SJCRH30 (cell line): ENCODE data around the gene NR2C2. TPM values are rescaled to one million over a fixed set of nuclear protein-coding genes. Genes with fewer than 3 reads are reported as not detected.

Source experiments
- DNase-seq, 2 experiments: peaks; one replicate each; pipeline ENCODE4 v3.0.0-alpha.2; 2015 to 2020
- H3K27ac ChIP-seq: fragments of 250-450 bp; sonication (Bioruptor Pico); 2 replicates; pipeline ENCODE4 v1.5.1; 2020; ENCODE audit warnings: mild to moderate bottlenecking, moderate library complexity
- H3K27me3 ChIP-seq: fragments of 250-450 bp; sonication (Bioruptor Pico); 2 replicates; pipeline ENCODE4 v1.5.1; 2020; ENCODE audit warnings: mild to moderate bottlenecking, moderate library complexity
- H3K36me3 ChIP-seq: fragments of 250-450 bp; sonication (Bioruptor Pico); 2 replicates; pipeline ENCODE4 v1.5.1; 2020; ENCODE audit warnings: mild to moderate bottlenecking, moderate library complexity
- H3K4me1 ChIP-seq: fragments of 250-450 bp; sonication (Bioruptor Pico); 2 replicates; pipeline ENCODE4 v1.5.1; 2020; ENCODE audit warnings: mild to moderate bottlenecking, moderate library complexity
- H3K4me3 ChIP-seq: fragments of 250-450 bp; sonication (Bioruptor Pico); 2 replicates; pipeline ENCODE4 v1.5.1; 2020; ENCODE audit warnings: mild to moderate bottlenecking, moderate library complexity
- H3K9me3 ChIP-seq: fragments of 250-450 bp; sonication (Bioruptor Pico); replicated peaks from 2 replicates; pipeline ENCODE4 v1.5.1; 2020; ENCODE audit warnings: mild to moderate bottlenecking, moderate library complexity
- total RNA-seq: library from RNA; depleted of rRNA; stranded (reverse); fragments of >200 nt; shearing (Covaris generic); gene quantifications from 2 replicates; pipeline ENCODE4 v1.2.3, GENCODE V29; 2014

NR2C2 gene
- total RNA-seq, 1 experiment from 2014 or later = 27.2 TPM

GRCh38 chr3:14933820-14934425 lies 13.5 kb upstream of the NR2C2 start:
- no peak overlapping the region for H3K4me3 ChIP-seq
- DNase-seq = no peak
- no peaks in the 10 kb centered on the region for H3K36me3 ChIP-seq
- no peak overlapping the region for H3K27ac ChIP-seq
- 0 out of 2 replicates have a peak, but pooled peaks cover 5% of the 10 kb centered on the region for H3K27me3 ChIP-seq
- H3K9me3 ChIP-seq = no peaks in the 10 kb centered on the region
- no peaks in the 10 kb centered on the region for H3K4me1 ChIP-seq

GRCh38 chr3:14935592-14936345 lies 11.6 kb upstream of the NR2C2 start:
- no peak overlapping the region for H3K27ac ChIP-seq
- no peaks in the 10 kb centered on the region for H3K9me3 ChIP-seq
- no peaks in the 10 kb centered on the region for H3K36me3 ChIP-seq
- no peak overlapping the region for H3K4me3 ChIP-seq
- DNase-seq = no peak
- H3K4me1 ChIP-seq = no peaks in the 10 kb centered on the region
- 0 out of 2 replicates have a peak, but pooled peaks cover 5% of the 10 kb centered on the region for H3K27me3 ChIP-seq

- no peak for DNase-seq
- no peaks in the 10 kb centered on the region for H3K9me3 ChIP-seq
- no peak overlapping the region for H3K27ac ChIP-seq
- no peaks in the 10 kb centered on the region for H3K36me3 ChIP-seq
- no peaks in the 10 kb centered on the region for H3K27me3 ChIP-seq
- H3K4me1 ChIP-seq = no peaks in the 10 kb centered on the region
- H3K4me3 ChIP-seq = no peak overlapping the region
These were observed 8.4 kb upstream of the NR2C2 start for GRCh38 chr3:14938954-14939353.

- no peak for DNase-seq
- H3K4me3 ChIP-seq = no peak overlapping the region
- H3K27me3 ChIP-seq = no peaks in the 10 kb centered on the region
- H3K4me1 ChIP-seq = no peaks in the 10 kb centered on the region
- peaks cover 11% of the 10 kb centered on the region; the same call in 1 of the 2 replicates for H3K36me3 ChIP-seq
- H3K27ac ChIP-seq = no peak overlapping the region
- no peaks in the 10 kb centered on the region for H3K9me3 ChIP-seq
These were observed 5.5 kb upstream of the NR2C2 start for GRCh38 chr3:14941871-14942270.

GRCh38 chr3:14943042-14943441 lies 4.3 kb upstream of the NR2C2 start:
- Histone ChIP-seq H3K4me1 (no peaks in the 10 kb centered on the region), H3K36me3 (peaks cover 11% of the 10 kb centered on the region; the same call in 1 of the 2 replicates), H3K9me3 (no peaks in the 10 kb centered on the region), H3K27me3 (no peaks in the 10 kb centered on the region), H3K4me3 (no peak overlapping the region), H3K27ac (no peak overlapping the region)
- no peak for DNase-seq

- no peak for DNase-seq
- H3K36me3 ChIP-seq = peaks cover 22% of the 10 kb centered on the region
- H3K9me3 ChIP-seq = no peaks in the 10 kb centered on the region
- H3K4me1 ChIP-seq = peaks cover 3% of the 10 kb centered on the region; the same call in 1 of the 2 replicates
- H3K27me3 ChIP-seq = no peaks in the 10 kb centered on the region
- H3K27ac ChIP-seq = no peak overlapping the region; the same call in 1 of the 2 replicates
- H3K4me3 ChIP-seq = peak overlapping the region; percentile 99
These were observed 1.1 kb upstream of the NR2C2 start for GRCh38 chr3:14946236-14946635.

GRCh38 chr3:14946739-14947099 lies 664 bp upstream of the NR2C2 start:
- peak overlapping the region; percentile 99 for H3K4me3 ChIP-seq
- H3K4me1 ChIP-seq = peaks cover 3% of the 10 kb centered on the region; the same call in 1 of the 2 replicates
- H3K36me3 ChIP-seq = peaks cover 22% of the 10 kb centered on the region
- H3K9me3 ChIP-seq = no peaks in the 10 kb centered on the region
- H3K27me3 ChIP-seq = no peaks in the 10 kb centered on the region
- DNase-seq = no peak
- H3K27ac ChIP-seq = peak overlapping the region; percentile 100

- Histone ChIP-seq H3K27ac (peak overlapping the region; percentile 100), H3K9me3 (no peaks in the 10 kb centered on the region), H3K27me3 (no peaks in the 10 kb centered on the region), H3K4me3 (peak overlapping the region; percentile 99), H3K4me1 (peaks cover 3% of the 10 kb centered on the region; the same call in 1 of the 2 replicates), H3K36me3 (peaks cover 22% of the 10 kb centered on the region)
- DNase-seq = peak; percentile 94 to 96
These were observed 664 bp downstream of the NR2C2 start for GRCh38 chr3:14947886-14948608.

GRCh38 chr3:14948609-14949038 lies 1.2 kb downstream of the NR2C2 start:
- peak overlapping the region; percentile 99 for H3K4me3 ChIP-seq
- H3K36me3 ChIP-seq = peaks cover 22% of the 10 kb centered on the region
- H3K27ac ChIP-seq = peak overlapping the region; percentile 100

GRCh38 chr3:14949126-14949525 lies 1.7 kb downstream of the NR2C2 start:
- peaks cover 22% of the 10 kb centered on the region for H3K36me3 ChIP-seq
- DNase-seq = no peak
- H3K4me3 ChIP-seq = peak overlapping the region; percentile 99
- H3K4me1 ChIP-seq = peaks cover 3% of the 10 kb centered on the region; the same call in 1 of the 2 replicates
- no peaks in the 10 kb centered on the region for H3K9me3 ChIP-seq
- peak overlapping the region; percentile 100 for H3K27ac ChIP-seq
- no peaks in the 10 kb centered on the region for H3K27me3 ChIP-seq

More at GRCh38 chr3:14948609-14949038, 1.2 kb downstream of the NR2C2 start:
- Histone ChIP-seq H3K4me1 (peaks cover 3% of the 10 kb centered on the region; the same call in 1 of the 2 replicates), H3K27me3 (no peaks in the 10 kb centered on the region), H3K9me3 (no peaks in the 10 kb centered on the region)
- no peak for DNase-seq

- Histone ChIP-seq H3K9me3 (no peaks in the 10 kb centered on the region), H3K27ac (no peak overlapping the region), H3K4me3 (no peak overlapping the region), H3K4me1 (peaks cover 3% of the 10 kb centered on the region; the same call in 1 of the 2 replicates), H3K27me3 (no peaks in the 10 kb centered on the region), H3K36me3 (peaks cover 15% of the 10 kb centered on the region)
- DNase-seq = no peak
These were observed 2.9 kb downstream of the NR2C2 start for GRCh38 chr3:14950274-14950673.

- no peaks in the 10 kb centered on the region for H3K4me1 ChIP-seq
- peaks cover 10% of the 10 kb centered on the region for H3K36me3 ChIP-seq
- no peak overlapping the region for H3K4me3 ChIP-seq
- H3K27ac ChIP-seq = no peak overlapping the region
- no peak for DNase-seq
- no peaks in the 10 kb centered on the region for H3K9me3 ChIP-seq
- no peaks in the 10 kb centered on the region for H3K27me3 ChIP-seq
These were observed 9.8 kb downstream of the NR2C2 start for GRCh38 chr3:14957153-14957552.

- H3K9me3 ChIP-seq = no peaks in the 10 kb centered on the region
- no peaks in the 10 kb centered on the region for H3K27me3 ChIP-seq
- no peak for DNase-seq
- no peak overlapping the region for H3K27ac ChIP-seq
- H3K4me1 ChIP-seq = no peaks in the 10 kb centered on the region
- H3K36me3 ChIP-seq = peaks cover 12% of the 10 kb centered on the region
- H3K4me3 ChIP-seq = no peak overlapping the region
These were observed 10.5 kb downstream of the NR2C2 start for GRCh38 chr3:14957925-14958324.

- Histone ChIP-seq H3K36me3 (peaks cover 12% of the 10 kb centered on the region), H3K27me3 (no peaks in the 10 kb centered on the region), H3K4me3 (no peak overlapping the region), H3K27ac (no peak overlapping the region), H3K4me1 (no peaks in the 10 kb centered on the region), H3K9me3 (no peaks in the 10 kb centered on the region)
- no peak for DNase-seq
These were observed 12.1 kb downstream of the NR2C2 start for GRCh38 chr3:14959359-14959943.
